SK-N-SH (cell line): ENCODE results near the gene SRSF3. TPM values are rescaled to one million over a fixed set of nuclear protein-coding genes. Genes with fewer than 3 reads are reported as not detected.

ENCODE experiments used
- CTCF ChIA-PET: fragments of 300-600, 350-600 bp; formaldehyde crosslinking; extraction: SDS; loops from one replicate; lab custom pipeline; 2021; lab: Yijun Ruan, JAX
- POLR2A ChIA-PET: fragments of 350-600 bp; sonication (Branson Sonifier 250); formaldehyde crosslinking; extraction: SDS; loops from one replicate; lab custom pipeline; 2020; ENCODE audit warnings: antibody characterized with exemption, inconsistent platforms; lab: Yijun Ruan, JAX
- DNase-seq: peaks from one replicate; pipeline ENCODE4 v3.0.0; 2012
- H2AFZ ChIP-seq: fragments of 200-600 bp; sonication (generic); 2 replicates; pipeline ENCODE4 v1.8.1; 2016; ENCODE audit warnings: antibody characterized with exemption, mild to moderate bottlenecking, low read depth
- H3F3A ChIP-seq: fragments of 200-600 bp; sonication (generic); replicated peaks from 2 replicates; pipeline ENCODE3; 2016; ENCODE audit warnings: antibody characterized with exemption, mild to moderate bottlenecking; ENCODE audit not compliant: insufficient read depth
- H3K27ac ChIP-seq, 2 experiments: fragments of 200-500 bp in 1 of 2; fragments of 200-600 bp in 1 of 2; sonication (Bioruptor generic) in 1 of 2; sonication (generic), shearing (Covaris generic) in 1 of 2; 2 replicates each; pipeline versions ENCODE4 v1.5.1 to v1.6.1; 2014 to 2016; ENCODE audit warnings: low read depth in 2 of 2, inconsistent platforms in 1 of 2, low read length in 1 of 2, mild to moderate bottlenecking in 1 of 2, mixed read lengths in 1 of 2
- H3K27me3 ChIP-seq: fragments of 200-600 bp; sonication (generic), shearing (Covaris generic); 2 replicates; pipeline ENCODE4 v1.6.1; 2016; ENCODE audit warnings: mixed run types; ENCODE audit not compliant: insufficient read depth
- H3K36me3 ChIP-seq, 2 experiments: fragments of 200-500 bp in 1 of 2; fragments of 200-600 bp in 1 of 2; sonication (Bioruptor generic) in 1 of 2; sonication (generic) in 1 of 2; replicated peaks in 1 of 2; 2 replicates each; pipeline versions ENCODE3 to v1.5.1; 2014 to 2016; ENCODE audit warnings: low read length in 1 of 2, mild to moderate bottlenecking in 1 of 2; ENCODE audit not compliant: insufficient read depth in 2 of 2, control insufficient read depth in 1 of 2
- H3K4me1 ChIP-seq, 2 experiments: fragments of 200-500 bp in 1 of 2; fragments of 200-600 bp in 1 of 2; sonication (Bioruptor generic) in 1 of 2; sonication (generic), shearing (Covaris generic) in 1 of 2; 2 replicates each; pipeline versions ENCODE4 v1.5.1 to v1.6.1; 2014 to 2016; ENCODE audit warnings: low read depth in 1 of 2, low read length in 1 of 2, mixed run types in 1 of 2; ENCODE audit not compliant: insufficient read depth in 2 of 2, control insufficient read depth in 1 of 2
- H3K4me2 ChIP-seq: fragments of 200-600 bp; sonication (generic), shearing (Covaris generic); 2 replicates; pipeline ENCODE4 v1.6.1; 2017; ENCODE audit warnings: mixed run types
- H3K4me3 ChIP-seq, 2 experiments: fragments of 200-500 bp in 1 of 2; fragments of 200-600 bp in 1 of 2; sonication (Bioruptor generic) in 1 of 2; sonication (generic), shearing (Covaris generic) in 1 of 2; 2 replicates each; pipeline versions ENCODE4 v1.5.1 to v1.8.1; 2014 to 2016; ENCODE audit warnings: low read depth in 2 of 2, inconsistent platforms in 1 of 2, low read length in 1 of 2, mild to moderate bottlenecking in 1 of 2, mixed read lengths in 1 of 2, moderate library complexity in 1 of 2
- H3K79me2 ChIP-seq: fragments of 200-600 bp; sonication (generic); 2 replicates; pipeline ENCODE4 v1.8.1; 2017; ENCODE audit warnings: mild to moderate bottlenecking; ENCODE audit not compliant: insufficient read depth
- H3K9ac ChIP-seq: fragments of 200-600 bp; sonication (generic); 2 replicates; pipeline ENCODE4 v1.6.1; 2017; ENCODE audit warnings: mixed run types
- H3K9me2 ChIP-seq: fragments of 200-600 bp; sonication (generic); 2 replicates; pipeline ENCODE4 v1.6.1; 2017; ENCODE audit warnings: mixed run types
- H3K9me3 ChIP-seq: fragments of 200-600 bp; sonication (generic); 2 replicates; pipeline ENCODE4 v1.6.1; 2017; ENCODE audit warnings: mixed run types, mild to moderate bottlenecking, moderate library complexity
- H4K20me1 ChIP-seq: fragments of 200-600 bp; sonication (generic); 2 replicates; pipeline ENCODE4 v1.6.1; 2017; ENCODE audit warnings: mild to moderate bottlenecking, mixed run types; ENCODE audit not compliant: insufficient read depth
- CHD2 ChIP-seq: fragments of 150-350 bp; IDR thresholded peaks from 2 replicates; pipeline ENCODE4 v1.6.1; 2018; ENCODE audit warnings: low read length; ENCODE audit not compliant: partially characterized antibody
- ELF1 ChIP-seq: IDR thresholded peaks from 2 replicates; pipeline ENCODE4 v1.4.0; 2012
- EP300 ChIP-seq, 2 experiments: IDR thresholded peaks; 2 replicates each; pipeline versions ENCODE4 v1.4.0 to v1.6.1; 2012; ENCODE audit warnings: borderline replicate concordance in 1 of 2, low read depth in 1 of 2, low read length in 1 of 2
- FOSL2 ChIP-seq: IDR thresholded peaks from 2 replicates; pipeline ENCODE4 v1.4.0; 2012; ENCODE audit warnings: low read depth, mild to moderate bottlenecking, moderate library complexity, borderline replicate concordance
- GABPA ChIP-seq: IDR thresholded peaks from 2 replicates; pipeline ENCODE4 v1.4.0; 2012; ENCODE audit warnings: low read depth, mild to moderate bottlenecking
- IRF3 ChIP-seq: fragments of 150-350 bp; IDR thresholded peaks from 2 replicates; pipeline ENCODE4 v1.6.1; 2016; ENCODE audit warnings: mild to moderate bottlenecking, low read depth, low read length
- JUND ChIP-seq: IDR thresholded peaks from 2 replicates; pipeline ENCODE4 v1.4.0; 2012
- MEF2A ChIP-seq: IDR thresholded peaks from 2 replicates; pipeline ENCODE4 v1.4.0; 2012; ENCODE audit warnings: low read depth, borderline replicate concordance
- POLR2AphosphoS5 ChIP-seq: IDR thresholded peaks from 2 replicates; pipeline ENCODE4 v1.6.1; 2012; ENCODE audit warnings: low read depth, low read length
- RAD21 ChIP-seq: IDR thresholded peaks from 2 replicates; pipeline ENCODE4 v1.6.1; 2012; ENCODE audit warnings: mild to moderate bottlenecking, low read length
- RCOR1 ChIP-seq: fragments of 150-350 bp; IDR thresholded peaks from 2 replicates; pipeline ENCODE4 v1.6.1; 2017; ENCODE audit warnings: antibody characterized with exemption, low read length
- RXRA ChIP-seq: IDR thresholded peaks from 2 replicates; pipeline ENCODE4 v1.4.0; 2012; ENCODE audit warnings: low read depth, mild to moderate bottlenecking, borderline replicate concordance
- SIN3A ChIP-seq: IDR thresholded peaks from 2 replicates; pipeline ENCODE4 v1.6.1; 2012; ENCODE audit warnings: low read depth, mild to moderate bottlenecking, low read length, moderate library complexity, borderline replicate concordance
- SMC3 ChIP-seq: IDR thresholded peaks from 2 replicates; pipeline ENCODE4 v1.6.1; 2012; ENCODE audit warnings: low read depth, low read length, improper control_type of control experiment
- TCF12 ChIP-seq: IDR thresholded peaks from 2 replicates; pipeline ENCODE4 v1.4.0; 2012
- TEAD4 ChIP-seq: IDR thresholded peaks from 2 replicates; pipeline ENCODE4 v1.4.0; 2012; ENCODE audit warnings: mild to moderate bottlenecking, borderline replicate concordance; ENCODE audit not compliant: insufficient read depth
- USF1 ChIP-seq: IDR thresholded peaks from 2 replicates; pipeline ENCODE4 v1.4.0; 2012; ENCODE audit warnings: low read depth, borderline replicate concordance
- YY1 ChIP-seq: IDR thresholded peaks from 2 replicates; pipeline ENCODE4 v1.4.0; 2012; ENCODE audit warnings: low read depth, mild to moderate bottlenecking
- WGBS: methylation state at CpG from one replicate; pipeline ENCODE4 v1.1.6; 2017; ENCODE audit warnings: low lambda C conversion rate; 5-methylcytosine and 5-hydroxymethylcytosine counted together
- polyA plus RNA-seq, 3 experiments: library from polyadenylated mRNA; depleted of rRNA; stranded (reverse); fragments of >200 nt; gene quantifications; 2 replicates each; pipeline ENCODE4 v1.2.3, GENCODE V29; 2012
- TF ChIP-seq, protein P1 (sequence below): IDR thresholded peaks from 2 replicates; pipeline ENCODE4 v1.4.0; 2012; ENCODE audit warnings: low read depth, borderline replicate concordance
- TF ChIP-seq, protein P2 (sequence below): IDR thresholded peaks from 2 replicates; pipeline ENCODE4 v1.6.1; 2012; ENCODE audit warnings: mild to moderate bottlenecking, low read depth, low read length, moderate library complexity

The SRSF3 gene
- polyA plus RNA-seq, 1 of the 3 experiments (the other 2 are of a cell fraction), result 351 TPM

- Histone ChIP-seq H3K36me3 (no peaks in the 10 kb centered on the region), H4K20me1 (no peaks in the 10 kb centered on the region), H3K9me2 (no peaks in the 10 kb centered on the region), H3K4me3 (no peak overlapping the region), H3K79me2 (no peaks in the 10 kb centered on the region), H3K4me2 (no peak overlapping the region), H3K27ac (no peak overlapping the region), H2AFZ (no peak overlapping the region), H3K4me1 (no peaks in the 10 kb centered on the region), H3K9me3 (no peaks in the 10 kb centered on the region), H3K27me3 (no peaks in the 10 kb centered on the region), H3F3A (no peaks in the 10 kb centered on the region), H3K9ac (no peak overlapping the region)
- CTCF ChIA-PET, result interaction anchor here (1.7 kb wide), 1 partner anchor 76 kb away, joined by 3 read pairs; no protein-coding TSS in a partner anchor
- WGBS, result 82% methylated on average over 4 of the region's 4 CpGs
- TF ChIP-seq CHD2 (no peak), RCOR1 (no peak), POLR2AphosphoS5 (no peak), YY1 (no peak), TEAD4 (no peak), FOSL2 (no peak), TCF12 (no peak), MEF2A (no peak), USF1 (no peak), GABPA (no peak), RXRA (no peak), SMC3 (no peak), SIN3A (no peak), RAD21 (no peak), EP300 (IDR thresholded peaks at IDR 0.05; ENCODE audit: borderline replicate concordance in 1 of 2, low read depth in 1 of 2, low read length in 1 of 2) (no peak), JUND (no peak), IRF3 (no peak), ELF1 (no peak)
- TF ChIP-seq, protein P1, sequence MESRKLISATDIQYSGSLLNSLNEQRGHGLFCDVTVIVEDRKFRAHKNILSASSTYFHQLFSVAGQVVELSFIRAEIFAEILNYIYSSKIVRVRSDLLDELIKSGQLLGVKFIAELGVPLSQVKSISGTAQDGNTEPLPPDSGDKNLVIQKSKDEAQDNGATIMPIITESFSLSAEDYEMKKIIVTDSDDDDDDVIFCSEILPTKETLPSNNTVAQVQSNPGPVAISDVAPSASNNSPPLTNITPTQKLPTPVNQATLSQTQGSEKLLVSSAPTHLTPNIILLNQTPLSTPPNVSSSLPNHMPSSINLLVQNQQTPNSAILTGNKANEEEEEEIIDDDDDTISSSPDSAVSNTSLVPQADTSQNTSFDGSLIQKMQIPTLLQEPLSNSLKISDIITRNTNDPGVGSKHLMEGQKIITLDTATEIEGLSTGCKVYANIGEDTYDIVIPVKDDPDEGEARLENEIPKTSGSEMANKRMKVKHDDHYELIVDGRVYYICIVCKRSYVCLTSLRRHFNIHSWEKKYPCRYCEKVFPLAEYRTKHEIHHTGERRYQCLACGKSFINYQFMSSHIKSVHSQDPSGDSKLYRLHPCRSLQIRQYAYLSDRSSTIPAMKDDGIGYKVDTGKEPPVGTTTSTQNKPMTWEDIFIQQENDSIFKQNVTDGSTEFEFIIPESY, result no peak
- TF ChIP-seq, protein P2, sequence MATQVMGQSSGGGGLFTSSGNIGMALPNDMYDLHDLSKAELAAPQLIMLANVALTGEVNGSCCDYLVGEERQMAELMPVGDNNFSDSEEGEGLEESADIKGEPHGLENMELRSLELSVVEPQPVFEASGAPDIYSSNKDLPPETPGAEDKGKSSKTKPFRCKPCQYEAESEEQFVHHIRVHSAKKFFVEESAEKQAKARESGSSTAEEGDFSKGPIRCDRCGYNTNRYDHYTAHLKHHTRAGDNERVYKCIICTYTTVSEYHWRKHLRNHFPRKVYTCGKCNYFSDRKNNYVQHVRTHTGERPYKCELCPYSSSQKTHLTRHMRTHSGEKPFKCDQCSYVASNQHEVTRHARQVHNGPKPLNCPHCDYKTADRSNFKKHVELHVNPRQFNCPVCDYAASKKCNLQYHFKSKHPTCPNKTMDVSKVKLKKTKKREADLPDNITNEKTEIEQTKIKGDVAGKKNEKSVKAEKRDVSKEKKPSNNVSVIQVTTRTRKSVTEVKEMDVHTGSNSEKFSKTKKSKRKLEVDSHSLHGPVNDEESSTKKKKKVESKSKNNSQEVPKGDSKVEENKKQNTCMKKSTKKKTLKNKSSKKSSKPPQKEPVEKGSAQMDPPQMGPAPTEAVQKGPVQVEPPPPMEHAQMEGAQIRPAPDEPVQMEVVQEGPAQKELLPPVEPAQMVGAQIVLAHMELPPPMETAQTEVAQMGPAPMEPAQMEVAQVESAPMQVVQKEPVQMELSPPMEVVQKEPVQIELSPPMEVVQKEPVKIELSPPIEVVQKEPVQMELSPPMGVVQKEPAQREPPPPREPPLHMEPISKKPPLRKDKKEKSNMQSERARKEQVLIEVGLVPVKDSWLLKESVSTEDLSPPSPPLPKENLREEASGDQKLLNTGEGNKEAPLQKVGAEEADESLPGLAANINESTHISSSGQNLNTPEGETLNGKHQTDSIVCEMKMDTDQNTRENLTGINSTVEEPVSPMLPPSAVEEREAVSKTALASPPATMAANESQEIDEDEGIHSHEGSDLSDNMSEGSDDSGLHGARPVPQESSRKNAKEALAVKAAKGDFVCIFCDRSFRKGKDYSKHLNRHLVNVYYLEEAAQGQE, result no peak
- POLR2A ChIA-PET, result no interaction called here
- DNase-seq, result no peak
Observed at GRCh38 chr6:36563928-36564284, 30.3 kb upstream of the SRSF3 start.
